GM19238 (cell line): ENCODE measurements around the gene ADAMTS15.

Experiments used
- DNase-seq: peaks from one replicate; pipeline ENCODE4 v3.0.0; 2011; ENCODE audit warnings: low spot score; ENCODE audit not compliant: insufficient read length

ADAMTS15 gene

GRCh38 chr11:130510407-130511006 lies 62.1 kb downstream of the ADAMTS15 start:
- DNase-seq: no peak

GRCh38 chr11:130511765-130512164 lies 63.3 kb downstream of the ADAMTS15 start:
- DNase-seq: no peak

- DNase-seq: no peak
Observed at GRCh38 chr11:130512662-130513061, 64.2 kb downstream of the ADAMTS15 start.

GRCh38 chr11:130513132-130513531 lies 64.7 kb downstream of the ADAMTS15 start:
- DNase-seq: no peak

- no peak for DNase-seq
Observed at GRCh38 chr11:130514316-130514715, 65.9 kb downstream of the ADAMTS15 start.

- DNase-seq: no peak
Observed at GRCh38 chr11:130514851-130515250, 66.4 kb downstream of the ADAMTS15 start.

GRCh38 chr11:130515829-130516553 lies 67.5 kb downstream of the ADAMTS15 start:
- no peak for DNase-seq

- DNase-seq: no peak
Observed at GRCh38 chr11:130516554-130517505, 68.4 kb downstream of the ADAMTS15 start.

- DNase-seq: no peak
Observed at GRCh38 chr11:130518164-130518680, 69.8 kb downstream of the ADAMTS15 start.

- no peak for DNase-seq
Observed at GRCh38 chr11:130519128-130519932, 70.9 kb downstream of the ADAMTS15 start.

- no peak for DNase-seq
Observed at GRCh38 chr11:130520271-130520671, 71.8 kb downstream of the ADAMTS15 start.

GRCh38 chr11:130522284-130522961 lies 74.0 kb downstream of the ADAMTS15 start:
- DNase-seq: no peak

GRCh38 chr11:130523166-130523565 lies 74.7 kb downstream of the ADAMTS15 start:
- no peak for DNase-seq

- no peak for DNase-seq
Observed at GRCh38 chr11:130523609-130524008, 75.2 kb downstream of the ADAMTS15 start.

- no peak for DNase-seq
Observed at GRCh38 chr11:130524132-130524790, 75.8 kb downstream of the ADAMTS15 start.

GRCh38 chr11:130525307-130525706 lies 76.9 kb downstream of the ADAMTS15 start:
- no peak for DNase-seq
